ENCODE results near the gene OCA2.

Gene OCA2

GRCh38 chr15:28105224-28105791 is 6.2 kb upstream of the OCA2 start:
- DNase-seq (ENCODE audit: low read depth in 1 of 2, low spot score in 1 of 2): no peak

GRCh38 chr15:28104326-28104725 is 5.2 kb upstream of the OCA2 start:
- no peak for DNase-seq (ENCODE audit: low read depth in 1 of 2, low spot score in 1 of 2)

- DNase-seq (ENCODE audit: low read depth in 1 of 2, low spot score in 1 of 2): no peak
Measured at GRCh38 chr15:28103831-28104230, 4.7 kb upstream of the OCA2 start.

GRCh38 chr15:28101983-28102441 is 2.9 kb upstream of the OCA2 start:
- DNase-seq (ENCODE audit: low read depth in 1 of 2, low spot score in 1 of 2): no peak

GRCh38 chr15:28101201-28101600 is 2.1 kb upstream of the OCA2 start:
- no peak for DNase-seq (ENCODE audit: low read depth in 1 of 2, low spot score in 1 of 2)

DNA sequence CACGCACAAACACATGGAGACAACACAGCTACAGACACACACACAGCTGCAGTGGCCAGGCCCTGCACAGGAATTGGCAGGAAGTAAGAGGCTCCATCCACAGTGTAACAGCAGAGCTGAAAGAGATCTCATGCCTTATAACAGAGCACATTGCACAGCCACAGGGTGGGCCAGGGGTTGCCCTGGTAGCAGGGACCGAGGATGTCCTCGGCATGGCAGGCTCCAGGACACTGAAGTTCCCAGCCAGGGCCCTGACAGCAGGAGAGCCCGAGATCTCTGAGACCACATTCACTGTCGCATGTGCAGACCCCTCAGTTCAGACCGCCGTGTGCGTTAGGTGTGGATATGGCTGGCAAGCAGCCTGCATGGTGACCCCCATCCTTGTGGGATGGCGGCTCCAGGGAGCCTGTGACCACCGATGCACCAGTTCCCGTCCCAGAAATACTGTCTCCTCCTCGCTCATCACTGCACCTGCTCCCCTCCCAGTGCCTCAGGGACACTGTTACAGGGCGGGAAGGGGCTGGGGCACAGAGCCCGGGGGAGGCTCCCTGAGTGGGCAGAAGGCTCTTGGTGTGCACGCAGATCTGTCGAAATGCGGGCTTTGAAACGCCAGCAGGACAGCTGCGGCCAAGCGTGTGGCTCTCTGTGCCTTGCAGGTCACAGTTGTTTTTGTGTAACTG is 1.5 kb upstream of the OCA2 start:
- no peak for DNase-seq (ENCODE audit: low read depth in 1 of 2, low spot score in 1 of 2)

DNA sequence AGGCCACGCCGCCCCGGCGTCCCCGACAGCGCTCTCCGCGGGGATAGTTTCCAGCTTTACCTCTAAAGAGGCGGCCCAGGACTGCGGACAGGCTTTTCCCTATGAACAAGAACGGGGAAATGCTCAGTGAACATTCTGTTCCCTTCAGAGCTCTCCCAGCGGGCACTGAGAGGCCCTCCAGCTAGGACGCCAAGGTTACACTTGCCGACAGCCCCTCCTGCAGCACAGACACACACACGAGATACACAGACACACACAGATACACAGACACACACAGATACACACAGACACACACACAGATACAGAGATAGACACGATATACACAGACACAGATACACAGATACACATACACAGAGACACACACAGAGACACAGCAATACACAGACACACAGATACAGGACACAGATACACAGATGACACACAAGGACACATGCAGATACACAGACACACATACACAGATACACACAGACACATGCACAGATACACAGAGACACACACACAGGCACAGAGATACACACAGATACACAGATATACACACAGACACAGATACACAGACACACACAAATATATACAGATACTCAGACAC is 533 bp upstream of the OCA2 start:
- no peak for DNase-seq (ENCODE audit: low read depth in 1 of 2, low spot score in 1 of 2)

DNA sequence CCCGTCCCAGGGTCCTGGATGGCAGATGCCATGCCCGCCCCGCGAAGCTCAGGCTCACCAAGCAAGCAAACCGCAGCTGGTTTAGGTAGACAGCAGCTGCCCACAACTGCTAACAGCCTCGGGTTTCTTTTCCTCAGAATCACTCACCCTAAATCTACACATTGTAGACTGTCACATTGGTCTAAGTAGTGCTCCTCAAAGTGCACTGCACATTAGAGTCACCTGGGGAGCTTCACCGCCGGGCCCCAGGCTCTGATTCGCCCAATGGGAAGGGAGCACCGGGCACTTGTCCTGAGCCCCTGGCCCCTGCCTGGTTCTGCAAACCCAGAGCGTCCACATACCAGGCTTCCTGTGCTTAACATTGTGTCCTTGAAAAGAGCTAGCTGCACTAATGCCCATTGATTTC is 752 bp downstream of the OCA2 start:
- DNase-seq (ENCODE audit: low read depth in 1 of 2, low spot score in 1 of 2): no peak

DNA sequence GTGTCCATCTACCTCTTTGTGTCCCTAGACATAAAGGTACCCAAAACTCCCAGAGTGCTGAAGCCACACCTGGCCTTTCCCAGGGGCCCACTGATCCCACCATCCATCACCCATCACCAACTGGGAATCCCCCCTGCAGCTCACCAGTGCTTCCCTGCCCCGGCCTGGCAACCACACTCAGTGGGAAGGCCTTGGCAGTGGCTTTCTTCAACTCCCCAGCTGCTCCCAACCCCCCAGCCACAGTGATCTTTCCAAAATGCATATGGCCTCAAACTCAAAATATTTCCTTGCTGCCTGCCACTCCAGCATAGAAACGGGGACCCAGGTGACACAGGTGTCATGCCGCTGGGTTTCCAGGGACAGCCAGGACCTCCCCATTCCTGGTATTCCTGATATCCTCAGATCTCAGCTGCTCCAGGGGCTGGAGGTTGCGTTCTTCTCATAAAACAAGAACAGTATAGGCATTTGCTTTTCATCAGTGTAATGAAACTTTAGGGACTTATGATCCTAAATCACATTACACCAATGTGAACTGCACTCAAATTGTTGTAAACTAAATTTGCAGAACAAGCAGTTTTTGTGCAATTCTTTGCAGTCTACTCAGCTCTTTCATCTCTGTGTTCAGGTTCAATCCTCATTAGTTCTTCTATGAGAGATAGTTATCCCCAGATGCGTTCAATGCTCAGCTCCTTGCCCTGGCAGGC is 1.3 kb downstream of the OCA2 start:
- DNase-seq (ENCODE audit: low read depth in 1 of 2, low spot score in 1 of 2): no peak

DNA sequence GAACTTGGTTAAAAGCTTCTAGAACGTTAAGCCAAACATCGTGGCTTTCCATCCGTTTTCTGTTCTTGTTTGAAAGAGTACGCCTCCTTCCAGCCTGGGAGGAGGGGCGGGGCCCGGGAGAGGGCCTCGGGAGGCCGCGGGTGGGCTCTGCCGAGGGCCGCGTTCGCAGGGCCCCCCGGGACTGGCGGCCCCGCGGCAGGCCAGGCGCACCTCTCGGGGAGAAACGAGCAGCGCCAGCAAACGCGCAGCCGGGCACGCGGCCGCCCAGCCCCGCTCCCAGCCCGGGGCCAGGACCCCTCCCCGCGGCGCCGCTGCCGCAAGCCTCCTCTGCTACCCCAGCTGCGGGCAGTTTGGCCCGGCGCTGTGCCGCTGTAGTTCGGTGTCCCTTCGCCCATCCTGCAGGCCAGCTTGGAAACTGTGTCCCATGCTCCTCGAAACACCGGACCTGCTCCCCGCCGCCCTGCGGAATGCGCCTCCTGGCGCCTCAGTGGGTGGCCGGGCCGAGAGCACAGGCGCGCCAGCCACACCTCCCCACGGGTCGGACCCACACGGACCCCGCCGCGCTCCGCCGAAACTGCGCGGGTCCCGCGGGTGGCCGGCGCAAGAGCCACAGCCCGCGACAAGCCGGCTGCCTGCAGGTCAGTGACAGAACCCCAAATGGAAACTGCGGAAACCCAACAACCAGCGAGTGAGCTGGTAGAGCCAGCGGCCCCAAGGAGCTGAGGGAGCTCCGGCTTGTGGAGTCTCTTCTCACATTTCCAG is 2.3 kb downstream of the OCA2 start:
- DNase-seq (ENCODE audit: low read depth in 1 of 2, low spot score in 1 of 2): no peak

GRCh38 chr15:28096411-28096669 is 2.8 kb downstream of the OCA2 start:
- no peak for DNase-seq (ENCODE audit: low read depth in 1 of 2, low spot score in 1 of 2)

DNA sequence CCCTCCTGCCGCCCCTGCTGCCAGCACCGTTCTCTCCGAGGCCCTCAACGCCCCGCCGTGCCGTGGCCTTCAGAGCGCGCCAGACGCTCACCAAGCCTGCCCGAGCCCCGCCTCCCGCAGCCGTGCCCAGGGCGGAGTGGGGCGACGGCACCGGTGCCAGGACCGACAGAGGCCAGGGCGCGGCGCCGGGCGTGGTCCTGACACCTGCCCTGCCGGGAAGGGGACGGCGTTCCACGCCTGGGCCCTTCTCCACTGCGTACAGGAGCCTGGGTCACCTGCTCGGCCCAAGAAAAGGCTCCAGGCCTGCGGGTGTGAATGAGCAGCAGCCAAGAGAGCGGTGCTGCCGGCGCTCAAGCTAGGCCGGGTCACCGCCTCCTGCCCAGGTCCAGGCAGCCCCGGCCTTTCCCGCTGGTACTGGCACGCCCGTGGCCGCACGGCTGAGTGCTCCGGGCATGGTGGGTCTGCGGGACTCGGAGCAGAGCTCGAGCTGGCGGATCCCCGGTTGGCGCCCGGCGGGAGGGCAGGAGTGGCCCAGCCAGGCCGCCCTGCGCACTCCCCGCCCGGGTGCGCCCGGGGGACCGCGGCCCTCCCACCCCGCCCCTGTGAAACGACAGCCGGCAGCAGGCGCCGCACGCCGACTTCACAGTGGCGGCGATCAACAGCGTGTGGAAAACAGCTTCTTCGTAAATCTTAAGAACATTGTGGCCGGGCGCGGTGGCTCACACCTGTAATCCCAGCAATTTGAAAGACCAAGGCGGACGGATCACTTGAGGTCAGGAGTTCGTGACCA is 4.2 kb downstream of the OCA2 start:
- DNase-seq (ENCODE audit: low read depth in 1 of 2, low spot score in 1 of 2): peak in 1 of 2 donors; percentile 18

GRCh38 chr15:28093752-28094535 is 5.2 kb downstream of the OCA2 start:
- no peak for DNase-seq (ENCODE audit: low read depth in 1 of 2, low spot score in 1 of 2)

- DNase-seq (ENCODE audit: low read depth in 1 of 2, low spot score in 1 of 2): no peak
Measured at GRCh38 chr15:28091313-28091712, 7.8 kb downstream of the OCA2 start.

- DNase-seq (ENCODE audit: low read depth in 1 of 2, low spot score in 1 of 2): no peak
Measured at GRCh38 chr15:28086175-28086703, 12.9 kb downstream of the OCA2 start.

DNA sequence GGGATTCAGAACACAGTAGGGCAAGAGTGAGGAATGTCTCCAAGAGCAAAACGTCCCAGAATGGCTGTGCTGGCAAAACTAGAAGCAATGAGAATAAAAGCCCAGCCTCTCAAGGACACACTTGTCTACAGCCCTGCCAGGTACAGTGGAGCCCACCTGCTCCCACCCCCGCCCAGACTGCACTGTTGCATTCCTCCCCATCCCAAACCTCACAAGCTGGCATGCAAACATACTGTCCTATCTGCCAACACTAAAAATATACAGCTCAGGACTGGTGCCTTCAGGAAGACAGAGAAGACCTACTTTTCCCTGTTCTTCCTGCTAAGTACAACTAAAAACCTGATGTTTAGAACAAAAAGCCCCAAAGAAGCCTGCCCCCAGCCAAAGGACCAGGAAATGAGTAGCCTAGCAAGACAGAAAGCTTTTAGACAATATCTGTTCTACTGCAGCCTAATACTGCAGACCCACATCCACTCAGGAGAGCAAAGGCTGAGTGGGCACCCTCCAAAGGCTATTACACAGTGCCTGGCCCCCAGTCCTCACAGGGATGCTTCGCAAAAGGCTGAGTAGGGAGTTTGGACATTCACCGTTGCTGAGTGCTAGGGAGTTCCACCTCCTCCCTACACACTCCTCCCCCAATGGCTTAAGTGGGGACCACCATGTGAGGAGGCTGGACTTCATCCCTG is 13.5 kb downstream of the OCA2 start:
- DNase-seq (ENCODE audit: low read depth in 1 of 2, low spot score in 1 of 2): no peak

DNA sequence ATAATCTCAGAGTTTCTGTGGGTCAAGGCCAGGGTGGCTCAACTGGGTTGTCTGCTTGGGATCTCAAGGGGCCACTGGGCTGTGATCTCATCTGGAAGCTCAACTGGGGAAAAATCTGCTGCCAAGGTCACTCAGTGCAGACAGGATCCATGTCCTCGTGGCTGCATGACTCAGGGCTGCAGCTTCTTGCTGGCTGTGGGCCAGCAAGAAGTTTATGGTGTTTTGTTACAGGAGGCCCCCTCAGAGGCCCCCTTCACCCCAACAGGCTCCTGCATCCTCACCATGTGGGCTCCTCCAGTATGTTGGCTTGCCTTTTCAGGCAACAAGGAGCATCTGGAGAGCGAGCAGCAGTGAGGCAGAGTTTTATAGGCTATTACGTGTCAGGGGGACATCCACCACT is 14.6 kb downstream of the OCA2 start:
- DNase-seq (ENCODE audit: low read depth in 1 of 2, low spot score in 1 of 2): no peak

DNA sequence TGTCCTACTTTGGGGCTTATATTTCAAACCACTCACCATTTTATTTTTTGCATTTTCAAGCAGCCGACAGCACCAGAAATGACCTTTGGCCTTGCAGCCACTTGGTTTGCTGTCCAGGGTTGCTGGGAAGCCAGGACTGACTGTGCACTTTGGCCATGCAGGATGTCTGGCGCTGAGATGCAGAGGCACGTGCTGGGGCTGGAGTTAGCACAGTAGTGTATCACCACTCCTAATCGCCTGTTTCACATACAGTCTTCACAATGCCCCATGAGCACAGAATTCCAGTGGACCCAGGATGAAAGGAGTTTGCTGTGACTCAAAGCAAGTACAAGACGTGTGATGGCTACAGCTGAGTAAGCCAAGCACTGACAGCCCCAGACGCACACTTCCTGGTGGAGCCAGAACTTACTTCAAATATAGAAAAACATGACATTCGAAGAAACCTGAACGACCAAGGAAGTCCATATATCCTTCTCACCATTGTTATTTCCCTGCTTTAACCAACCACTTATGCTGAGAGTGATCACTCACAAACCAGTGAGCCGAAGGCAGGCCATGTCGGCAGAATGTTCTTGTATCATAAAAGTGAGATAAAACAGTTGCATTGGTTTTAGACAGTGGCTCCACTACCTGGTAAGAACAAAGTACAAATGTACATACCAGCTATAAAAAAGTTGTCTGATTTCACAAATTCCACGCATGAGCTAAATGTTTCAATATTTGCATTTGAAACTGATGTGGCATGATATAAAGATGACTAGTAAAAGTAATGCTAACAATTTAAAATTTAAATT is 16.0 kb downstream of the OCA2 start:
- DNase-seq (ENCODE audit: low read depth in 1 of 2, low spot score in 1 of 2): no peak

All from activated T-helper 1 cell treated with anti-CD3 and anti-CD28 coated beads, Interleukin-2, amount 50 U/mL, for 16 hours (primary cell).